UCSD-AML1 (cell line): ENCODE results near the gene TWSG1.

ENCODE experiments used
- DNase-seq: peaks from one replicate; lab custom pipeline; 2025; ENCODE audit not compliant: unreplicated experiment; lab: John Stamatoyannopoulos, UW

TWSG1 gene

GRCh38 chr18:9334329-9334972 lies at the start of gene TWSG1:
Gene TWSG1, plus strand, starts transcription at chr18:9334773. Its CDS starts 2,457 bp downstream, at chr18:9337230.
- peak; percentile 95 for DNase-seq

- no peak for DNase-seq
Measured at GRCh38 chr18:9285604-9286003, 49.0 kb upstream of the TWSG1 start.

GRCh38 chr18:9287036-9287435 lies 47.5 kb upstream of the TWSG1 start:
- DNase-seq: no peak

- no peak for DNase-seq
Measured at GRCh38 chr18:9289698-9290097, 44.9 kb upstream of the TWSG1 start.

GRCh38 chr18:9290156-9290555 lies 44.4 kb upstream of the TWSG1 start:
- no peak for DNase-seq

- DNase-seq: no peak
Measured at GRCh38 chr18:9292047-9292446, 42.5 kb upstream of the TWSG1 start.

GRCh38 chr18:9293948-9294347 lies 40.6 kb upstream of the TWSG1 start:
- DNase-seq: no peak

- no peak for DNase-seq
Measured at GRCh38 chr18:9296233-9297006, 38.2 kb upstream of the TWSG1 start.

GRCh38 chr18:9297007-9297393 lies 37.6 kb upstream of the TWSG1 start:
- DNase-seq: no peak

GRCh38 chr18:9304388-9305070 lies 30.0 kb upstream of the TWSG1 start:
- no peak for DNase-seq

GRCh38 chr18:9319333-9319732 lies 15.2 kb upstream of the TWSG1 start:
- DNase-seq: no peak

- peak; percentile 25 for DNase-seq
Measured at GRCh38 chr18:9321017-9321452, 13.5 kb upstream of the TWSG1 start.

- DNase-seq: no peak
Measured at GRCh38 chr18:9321736-9322135, 12.8 kb upstream of the TWSG1 start.

- DNase-seq: no peak
Measured at GRCh38 chr18:9322744-9323143, 11.8 kb upstream of the TWSG1 start.

- no peak for DNase-seq
Measured at GRCh38 chr18:9323750-9324445, 10.7 kb upstream of the TWSG1 start.

- DNase-seq: no peak
Measured at GRCh38 chr18:9325716-9326115, 8.9 kb upstream of the TWSG1 start.

- DNase-seq: no peak
Measured at GRCh38 chr18:9328776-9329175, 5.8 kb upstream of the TWSG1 start.

GRCh38 chr18:9329471-9329870 lies 5.1 kb upstream of the TWSG1 start:
- no peak for DNase-seq

GRCh38 chr18:9330419-9330818 lies 4.2 kb upstream of the TWSG1 start:
- no peak for DNase-seq

- DNase-seq: no peak
Measured at GRCh38 chr18:9333441-9334328, 888 bp upstream of the TWSG1 start.
